Panc1 (cell line): ENCODE data around the gene RNF38. TPM values are rescaled to one million over a fixed set of nuclear protein-coding genes. Genes with fewer than 3 reads are reported as not detected.

ENCODE experiments used
- ATAC-seq: fragments of 200-7000 bp; cut with Tn5 transposase; 2 replicates; pipeline ENCODE4 v1.9.1; 2020; ENCODE audit warnings: mild to moderate bottlenecking, moderate library complexity
- BruUV-seq: library from RNA; stranded (reverse); fragments of 400-500 nt; replicated peaks from 2 replicates; lab custom pipeline; 2021; lab: Mats Ljungman, UMichigan
- CTCF ChIA-PET: fragments of 300-600 bp; sonication (Branson Sonifier 250); formaldehyde crosslinking; loops from one replicate; lab custom pipeline; 2022; ENCODE audit warnings: antibody characterized with exemption; lab: Charles Lee
- POLR2A ChIA-PET: fragments of 300-600 bp; sonication (Branson Sonifier 250); formaldehyde crosslinking; loops from one replicate; lab custom pipeline; 2022; ENCODE audit warnings: antibody characterized with exemption; lab: Charles Lee
- DNase-seq: peaks from one replicate; pipeline ENCODE4 v3.0.0-alpha.2; 2010; ENCODE audit warnings: low read depth, low spot score
- H3K27ac ChIP-seq: 2 replicates; pipeline ENCODE4 v1.5.1; 2011; ENCODE audit warnings: mild to moderate bottlenecking, low read length, inconsistent platforms
- H3K27me3 ChIP-seq: fragments of 200-500 bp; sonication (Bioruptor generic); 2 replicates; pipeline ENCODE4 v1.6.0; 2014; ENCODE audit warnings: low read length, inconsistent platforms; ENCODE audit not compliant: control insufficient read depth, insufficient read depth
- H3K36me3 ChIP-seq: fragments of 200-500 bp; sonication (Bioruptor generic); 2 replicates; pipeline ENCODE4 v1.5.1; 2014; ENCODE audit warnings: inconsistent platforms, mild to moderate bottlenecking, low read length, moderate library complexity; ENCODE audit not compliant: control insufficient read depth, insufficient read depth
- H3K4me1 ChIP-seq: 2 replicates; pipeline ENCODE4 v1.5.1; 2011; ENCODE audit warnings: inconsistent platforms, mild to moderate bottlenecking, low read length, moderate library complexity; ENCODE audit not compliant: control insufficient read depth, insufficient read depth
- H3K4me3 ChIP-seq, 2 experiments: 2 replicates each; pipeline ENCODE4 v1.5.1; 2011 to 2012; ENCODE audit warnings: low read depth in 2 of 2, low read length in 2 of 2, mild to moderate bottlenecking in 2 of 2, inconsistent platforms in 1 of 2, moderate library complexity in 1 of 2
- H3K9me3 ChIP-seq: fragments of 200-500 bp; sonication (Bioruptor generic); 2 replicates; pipeline ENCODE4 v1.5.1; 2014; ENCODE audit warnings: low read depth, mild to moderate bottlenecking, inconsistent platforms, low read length, moderate library complexity; ENCODE audit not compliant: control insufficient read depth, insufficient read depth
- CTCF ChIP-seq: fragments of 450-650 bp; IDR thresholded peaks from 2 replicates; pipeline ENCODE4 v1.5.1; 2017; ENCODE audit warnings: mild to moderate bottlenecking
- POLR2AphosphoS5 ChIP-seq: IDR thresholded peaks from 2 replicates; pipeline ENCODE4 v1.6.1; 2012; ENCODE audit warnings: mild to moderate bottlenecking, low read depth, low read length, moderate library complexity
- SIN3A ChIP-seq: IDR thresholded peaks from 2 replicates; pipeline ENCODE4 v1.6.1; 2012; ENCODE audit warnings: low read depth, mild to moderate bottlenecking, low read length, moderate library complexity, borderline replicate concordance; ENCODE audit not compliant: insufficient read depth
- TCF7L2 ChIP-seq: IDR thresholded peaks from 2 replicates; pipeline ENCODE4 v1.6.1; 2011; ENCODE audit warnings: mild to moderate bottlenecking, low read depth, low read length, inconsistent platforms
- in situ Hi-C: cut with HindIII; loops from 2 replicates; pipeline ENCODE4 v1.10.0; 2016; ENCODE audit warnings: low sequenced_read_pairs, low pct_unique_long_range_greater_than_20kb
- intact Hi-C: fragments of 100-400 bp; cut with micrococcal nuclease; formaldehyde crosslinking; loops from one replicate; pipeline ENCODE4 v1.10.0; 2022; ENCODE audit not compliant: unreplicated experiment
- total RNA-seq: library from RNA; stranded (reverse); gene quantifications from one replicate; pipeline ENCODE4 v1.2.1, GENCODE V29; 2021; ENCODE audit not compliant: unreplicated experiment
- TF ChIP-seq, protein P1 (sequence below), 2 experiments: IDR thresholded peaks; 2 replicates each; pipeline ENCODE4 v1.6.1; 2011 to 2012; ENCODE audit warnings: low read depth in 2 of 2, control low read depth in 1 of 2, low read length in 1 of 2, mild to moderate bottlenecking in 1 of 2, moderate library complexity in 1 of 2; ENCODE audit not compliant: insufficient read depth in 1 of 2

The RNF38 gene
- total RNA-seq, 1 experiment from 2014 or later, result 78.0 TPM

GRCh38 chr9:36317766-36318165 is 82.3 kb downstream of the RNF38 start:
- H3K27me3 ChIP-seq, result no peaks in the 10 kb centered on the region
- BruUV-seq, result no TSS peak
- in situ Hi-C loops, result no loop called here
- ATAC-seq (peak; percentile 13), DNase-seq (no peak)
- H3K4me1 ChIP-seq, result peaks cover 36% of the 10 kb centered on the region
- no peak overlapping the region for H3K4me3 ChIP-seq
- TF ChIP-seq, protein P1, sequence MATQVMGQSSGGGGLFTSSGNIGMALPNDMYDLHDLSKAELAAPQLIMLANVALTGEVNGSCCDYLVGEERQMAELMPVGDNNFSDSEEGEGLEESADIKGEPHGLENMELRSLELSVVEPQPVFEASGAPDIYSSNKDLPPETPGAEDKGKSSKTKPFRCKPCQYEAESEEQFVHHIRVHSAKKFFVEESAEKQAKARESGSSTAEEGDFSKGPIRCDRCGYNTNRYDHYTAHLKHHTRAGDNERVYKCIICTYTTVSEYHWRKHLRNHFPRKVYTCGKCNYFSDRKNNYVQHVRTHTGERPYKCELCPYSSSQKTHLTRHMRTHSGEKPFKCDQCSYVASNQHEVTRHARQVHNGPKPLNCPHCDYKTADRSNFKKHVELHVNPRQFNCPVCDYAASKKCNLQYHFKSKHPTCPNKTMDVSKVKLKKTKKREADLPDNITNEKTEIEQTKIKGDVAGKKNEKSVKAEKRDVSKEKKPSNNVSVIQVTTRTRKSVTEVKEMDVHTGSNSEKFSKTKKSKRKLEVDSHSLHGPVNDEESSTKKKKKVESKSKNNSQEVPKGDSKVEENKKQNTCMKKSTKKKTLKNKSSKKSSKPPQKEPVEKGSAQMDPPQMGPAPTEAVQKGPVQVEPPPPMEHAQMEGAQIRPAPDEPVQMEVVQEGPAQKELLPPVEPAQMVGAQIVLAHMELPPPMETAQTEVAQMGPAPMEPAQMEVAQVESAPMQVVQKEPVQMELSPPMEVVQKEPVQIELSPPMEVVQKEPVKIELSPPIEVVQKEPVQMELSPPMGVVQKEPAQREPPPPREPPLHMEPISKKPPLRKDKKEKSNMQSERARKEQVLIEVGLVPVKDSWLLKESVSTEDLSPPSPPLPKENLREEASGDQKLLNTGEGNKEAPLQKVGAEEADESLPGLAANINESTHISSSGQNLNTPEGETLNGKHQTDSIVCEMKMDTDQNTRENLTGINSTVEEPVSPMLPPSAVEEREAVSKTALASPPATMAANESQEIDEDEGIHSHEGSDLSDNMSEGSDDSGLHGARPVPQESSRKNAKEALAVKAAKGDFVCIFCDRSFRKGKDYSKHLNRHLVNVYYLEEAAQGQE (IDR thresholded peaks at IDR 0.05; ENCODE audit: insufficient read depth in 1 of 2, low read depth in 2 of 2, low read length in 1 of 2), result no peak
- no peak for TF ChIP-seq CTCF
- no peak for TF ChIP-seq POLR2AphosphoS5
- no peak for TF ChIP-seq SIN3A
- no peak for TF ChIP-seq TCF7L2
- intact Hi-C loops, result no loop called here
- CTCF ChIA-PET, result interaction anchor here (0.7 to 1.4 kb wide), 3 partner anchors 11 to 393 kb away, joined by 4 to 9 read pairs (median 5); no protein-coding TSS in a partner anchor
- no peaks in the 10 kb centered on the region for H3K36me3 ChIP-seq
- H3K9me3 ChIP-seq, result no peaks in the 10 kb centered on the region
- peak overlapping the region; percentile 67 for H3K27ac ChIP-seq
- POLR2A ChIA-PET, result interaction anchor here (0.7 kb wide), 1 partner anchor 368 kb away, joined by 5 read pairs; no protein-coding TSS in a partner anchor

DNA sequence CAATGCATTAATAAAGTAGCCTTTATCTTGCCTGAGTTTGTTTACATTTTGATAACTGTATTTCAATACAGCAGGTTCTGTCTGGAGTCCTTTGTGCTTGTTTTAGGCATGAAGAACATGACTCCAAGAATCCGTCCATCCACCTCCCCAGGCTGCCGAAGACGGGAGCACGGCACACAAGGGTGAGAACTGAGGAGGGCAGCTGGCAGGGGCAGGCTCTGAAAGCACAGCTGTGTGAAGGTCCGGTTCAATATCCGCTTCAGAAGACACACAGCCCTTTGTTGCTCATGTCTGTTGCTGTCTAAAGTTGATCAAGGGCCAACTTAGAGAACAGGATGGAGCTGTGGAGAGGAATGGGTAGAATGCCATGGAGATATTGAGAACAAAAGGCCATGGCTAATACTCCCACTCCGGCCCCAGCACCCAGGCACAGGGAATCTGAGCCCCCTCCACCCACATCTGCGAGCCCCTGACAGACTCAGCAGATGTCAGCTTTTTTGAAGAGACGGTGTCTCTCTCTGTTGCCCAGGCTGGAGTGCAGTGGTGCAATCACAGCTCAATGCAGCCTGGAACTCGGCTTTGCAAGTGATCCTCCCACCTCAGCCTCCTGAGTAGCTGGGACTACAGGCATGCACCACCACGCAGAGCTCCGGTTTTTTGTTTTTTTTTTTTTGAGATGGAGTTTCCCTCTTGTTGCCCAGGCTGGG is 83.3 kb downstream of the RNF38 start:
- BruUV-seq, result no TSS peak
- TF ChIP-seq CTCF (no peak), POLR2AphosphoS5 (no peak), TCF7L2 (peak; percentile 67), SIN3A (no peak)
- TF ChIP-seq, protein P1 (IDR thresholded peaks at IDR 0.05; ENCODE audit: insufficient read depth in 1 of 2, low read depth in 2 of 2, low read length in 1 of 2), result no peak
- Histone ChIP-seq H3K27me3 (no peaks in the 10 kb centered on the region), H3K36me3 (no peaks in the 10 kb centered on the region), H3K4me3 (no peak overlapping the region), H3K27ac (peak overlapping the region; percentile 77), H3K4me1 (peaks cover 36% of the 10 kb centered on the region), H3K9me3 (no peaks in the 10 kb centered on the region)
- in situ Hi-C loops, result no loop called here
- POLR2A ChIA-PET, result interaction anchor here (0.7 kb wide), 1 partner anchor 369 kb away, joined by 5 read pairs; no protein-coding TSS in a partner anchor
- intact Hi-C loops, result no loop called here
- CTCF ChIA-PET, result interaction anchor here (0.6 to 1.4 kb wide), 4 partner anchors 12 to 392 kb away, joined by 3 to 9 read pairs (median 4); no protein-coding TSS in a partner anchor
- DNase-seq (no peak), ATAC-seq (peak; percentile 49)
